Measurements from ENCODE around the gene SLC35F4.

SLC35F4 gene

DNA sequence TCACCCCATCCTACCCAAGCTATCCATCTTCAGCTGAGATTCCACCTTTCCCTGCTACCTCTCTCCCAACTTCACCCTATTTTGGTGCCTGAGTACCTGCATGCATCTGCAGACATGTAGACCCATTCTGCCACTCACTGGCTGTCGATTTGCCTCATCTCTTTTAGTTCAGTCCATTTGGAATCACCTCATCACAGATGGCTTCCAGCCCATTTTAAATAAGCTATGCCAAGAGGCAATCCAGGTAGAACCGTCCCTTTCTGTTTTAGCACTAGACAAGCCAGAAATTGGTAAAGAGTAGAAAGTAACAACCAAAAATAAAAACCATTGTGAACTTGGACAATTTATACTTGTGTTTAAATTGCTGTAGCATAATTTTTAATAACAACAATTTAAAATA, 11.3 kb downstream of the SLC35F4 start:
- H3K4me3 ChIP-seq (ENCODE audit: low read depth, low read length) = no peak overlapping the region
- DNase-seq (ENCODE audit: low read depth) = no peak
- TF ChIP-seq, protein P1, sequence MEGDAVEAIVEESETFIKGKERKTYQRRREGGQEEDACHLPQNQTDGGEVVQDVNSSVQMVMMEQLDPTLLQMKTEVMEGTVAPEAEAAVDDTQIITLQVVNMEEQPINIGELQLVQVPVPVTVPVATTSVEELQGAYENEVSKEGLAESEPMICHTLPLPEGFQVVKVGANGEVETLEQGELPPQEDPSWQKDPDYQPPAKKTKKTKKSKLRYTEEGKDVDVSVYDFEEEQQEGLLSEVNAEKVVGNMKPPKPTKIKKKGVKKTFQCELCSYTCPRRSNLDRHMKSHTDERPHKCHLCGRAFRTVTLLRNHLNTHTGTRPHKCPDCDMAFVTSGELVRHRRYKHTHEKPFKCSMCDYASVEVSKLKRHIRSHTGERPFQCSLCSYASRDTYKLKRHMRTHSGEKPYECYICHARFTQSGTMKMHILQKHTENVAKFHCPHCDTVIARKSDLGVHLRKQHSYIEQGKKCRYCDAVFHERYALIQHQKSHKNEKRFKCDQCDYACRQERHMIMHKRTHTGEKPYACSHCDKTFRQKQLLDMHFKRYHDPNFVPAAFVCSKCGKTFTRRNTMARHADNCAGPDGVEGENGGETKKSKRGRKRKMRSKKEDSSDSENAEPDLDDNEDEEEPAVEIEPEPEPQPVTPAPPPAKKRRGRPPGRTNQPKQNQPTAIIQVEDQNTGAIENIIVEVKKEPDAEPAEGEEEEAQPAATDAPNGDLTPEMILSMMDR (IDR thresholded peaks at IDR 0.05; ENCODE audit: control insufficient read depth, extremely low read depth, insufficient read depth) = no peak

DNA sequence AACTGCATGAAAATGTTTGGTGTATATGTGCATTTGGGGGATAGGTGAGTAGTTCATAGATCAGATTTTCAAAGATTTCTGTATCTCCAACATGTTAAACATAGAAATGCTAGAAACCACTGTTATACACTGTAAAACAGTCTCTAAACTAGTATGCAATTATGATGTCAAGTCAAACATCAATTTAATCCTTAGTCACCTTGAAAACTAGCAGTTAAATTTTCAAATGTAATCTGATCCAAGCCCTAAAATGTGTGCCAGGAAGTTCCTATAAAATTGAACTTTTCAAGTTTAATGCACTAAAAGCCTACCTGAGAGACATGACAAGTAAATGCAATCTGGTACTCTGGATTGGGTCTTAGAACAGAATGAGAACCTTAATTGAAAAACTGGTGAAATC, 14.5 kb downstream of the SLC35F4 start:
- DNase-seq (ENCODE audit: low read depth) = no peak
- TF ChIP-seq, protein P1 (IDR thresholded peaks at IDR 0.05; ENCODE audit: control insufficient read depth, extremely low read depth, insufficient read depth) = no peak
- H3K4me3 ChIP-seq (ENCODE audit: low read depth, low read length) = no peak overlapping the region

DNA sequence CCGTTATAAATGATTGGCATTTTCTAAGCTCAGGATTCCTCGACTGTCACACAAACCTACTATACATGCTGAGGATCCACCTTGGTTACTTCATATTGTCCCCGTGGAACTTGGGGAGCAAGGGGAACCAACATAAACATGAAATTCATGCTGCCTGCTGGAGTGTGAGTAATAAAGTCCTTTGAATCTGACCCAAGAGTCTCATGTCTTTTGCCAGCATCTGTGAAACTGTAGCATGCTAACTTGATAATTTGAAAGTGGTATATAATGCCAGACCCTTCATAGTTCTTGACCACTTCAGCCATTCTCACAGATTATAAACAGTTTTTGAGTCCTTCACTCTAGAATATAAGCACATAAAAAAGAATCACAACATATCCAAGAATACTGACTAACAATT, 17.1 kb downstream of the SLC35F4 start:
- TF ChIP-seq, protein P1 (IDR thresholded peaks at IDR 0.05; ENCODE audit: control insufficient read depth, extremely low read depth, insufficient read depth) = no peak
- no peak for DNase-seq (ENCODE audit: low read depth)

DNA sequence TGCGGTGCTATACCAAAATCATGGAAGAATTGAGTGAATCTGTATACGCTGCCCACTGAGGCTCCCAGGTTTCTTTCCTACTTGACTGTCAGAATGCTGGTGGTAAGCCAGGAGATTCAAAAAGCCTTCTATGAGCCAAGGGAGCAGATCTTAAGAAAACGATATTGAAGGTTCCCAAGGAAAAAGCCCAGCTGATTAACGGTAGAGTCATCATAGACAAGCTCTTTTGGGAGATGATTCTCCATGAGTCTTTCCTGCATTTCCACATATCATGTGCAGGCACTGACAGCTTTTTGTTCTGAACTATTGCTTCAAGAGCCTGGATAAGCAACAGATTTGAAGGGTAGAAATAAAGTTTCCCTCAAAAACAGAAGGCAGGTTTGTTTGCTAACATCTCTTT, 17.5 kb downstream of the SLC35F4 start:
- TF ChIP-seq, protein P1 (IDR thresholded peaks at IDR 0.05; ENCODE audit: control insufficient read depth, extremely low read depth, insufficient read depth) = no peak
- no peak for DNase-seq (ENCODE audit: low read depth)
- H3K4me3 ChIP-seq (ENCODE audit: low read depth, low read length) = no peak overlapping the region

More for the DNA sequence above, 17.1 kb downstream of the SLC35F4 start:
- H3K4me3 ChIP-seq (ENCODE audit: low read depth, low read length) = no peak overlapping the region

DNA sequence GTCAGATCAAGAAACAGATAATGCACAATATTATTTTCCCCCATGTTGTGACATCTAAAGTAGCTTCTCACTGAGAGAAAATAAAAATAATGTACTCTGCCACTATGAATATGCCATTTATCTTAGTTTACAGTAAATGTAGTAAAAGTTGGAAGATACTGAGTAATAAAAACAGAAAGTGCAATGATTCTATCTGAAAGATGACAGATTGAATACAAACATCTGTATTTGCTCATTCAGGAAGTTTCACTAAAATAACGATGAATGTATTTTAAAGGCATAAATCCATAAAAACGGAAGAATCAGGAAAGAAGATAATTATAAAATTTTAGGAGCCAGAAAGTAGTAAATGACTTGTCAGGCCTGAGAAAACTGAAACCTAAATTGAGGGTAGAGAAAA, 18.2 kb downstream of the SLC35F4 start:
- no peak for DNase-seq (ENCODE audit: low read depth)
- TF ChIP-seq, protein P1 (IDR thresholded peaks at IDR 0.05; ENCODE audit: control insufficient read depth, extremely low read depth, insufficient read depth) = no peak
- no peak overlapping the region for H3K4me3 ChIP-seq (ENCODE audit: low read depth, low read length)

DNA sequence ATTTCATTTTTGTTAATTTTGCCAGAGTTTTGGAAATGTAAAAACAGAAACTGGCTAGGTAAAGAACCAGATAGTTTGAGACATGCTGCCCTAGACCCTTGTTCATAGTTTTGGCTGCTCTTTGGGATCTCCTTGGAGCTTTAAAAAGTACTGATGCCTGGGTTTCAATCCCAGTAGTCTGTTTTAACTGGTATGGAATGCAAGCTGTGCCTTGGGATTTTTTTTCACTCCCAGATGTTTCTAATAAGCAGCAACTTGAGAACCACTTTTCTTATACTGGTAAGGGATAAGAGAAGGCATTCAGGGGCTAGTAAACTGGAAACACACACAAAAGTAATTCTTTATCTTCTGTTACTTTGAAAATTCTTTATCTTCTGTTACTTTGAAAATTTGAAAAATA, 18.8 kb downstream of the SLC35F4 start:
- H3K4me3 ChIP-seq (ENCODE audit: low read depth, low read length) = no peak overlapping the region
- DNase-seq (ENCODE audit: low read depth) = no peak
- TF ChIP-seq, protein P1 (IDR thresholded peaks at IDR 0.05; ENCODE audit: control insufficient read depth, extremely low read depth, insufficient read depth) = no peak

DNA sequence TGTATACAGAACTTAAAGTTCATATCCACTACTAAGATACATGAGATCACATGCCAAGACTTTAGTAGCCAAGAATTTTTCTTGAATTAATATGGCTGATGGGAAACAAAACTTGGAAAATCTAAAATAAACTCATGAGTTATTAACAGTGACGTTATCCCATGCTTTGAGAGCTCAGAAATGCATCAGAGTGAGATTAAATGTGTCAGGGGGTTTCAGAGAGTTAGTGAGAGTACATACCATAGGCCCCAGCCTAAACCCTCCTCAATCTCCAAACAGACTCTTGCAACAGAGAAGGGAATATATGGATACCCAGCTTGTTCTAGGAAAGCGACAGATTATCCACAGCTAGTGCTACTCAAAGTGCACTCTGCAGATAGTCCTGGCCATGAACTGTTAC, 19.3 kb downstream of the SLC35F4 start:
- TF ChIP-seq, protein P1 (IDR thresholded peaks at IDR 0.05; ENCODE audit: control insufficient read depth, extremely low read depth, insufficient read depth) = no peak
- no peak overlapping the region for H3K4me3 ChIP-seq (ENCODE audit: low read depth, low read length)
- DNase-seq (ENCODE audit: low read depth) = no peak

All from LNCaP clone FGC (cell line).